GM19035 (cell line): ENCODE data around the gene ANXA4.

ENCODE experiments used
- ATAC-seq: cut with Tn5 transposase; IDR thresholded peaks from one replicate; pipeline ENCODE4 v1.9.1; 2021; ENCODE audit not compliant: unreplicated experiment

Gene ANXA4

GRCh38 chr2:69741575-69742321 is at the start of gene ANXA4:
Gene ANXA4, plus strand, starts transcription at chr2:69742134. Its CDS starts 39,432 bp downstream, at chr2:69781566.
- peak; percentile 84 for ATAC-seq

DNA sequence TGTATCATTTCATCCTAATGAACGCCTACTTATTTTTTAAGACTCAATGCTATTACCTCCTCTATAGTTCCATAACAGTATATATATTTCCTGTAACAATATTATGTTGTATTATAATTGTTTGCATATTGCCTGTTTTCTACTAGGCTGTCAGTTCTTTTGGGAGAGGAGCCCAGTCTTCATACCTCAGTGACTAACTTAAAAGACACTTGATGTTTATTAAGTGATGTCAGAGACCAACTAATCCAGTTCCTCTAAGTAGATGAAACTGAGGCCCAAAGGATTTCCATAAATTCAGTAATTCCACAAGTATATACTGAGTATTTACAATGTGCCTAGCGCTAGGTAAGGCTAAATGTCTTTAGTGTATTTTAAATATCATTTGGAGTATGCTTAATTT is 49.5 kb upstream of the ANXA4 start:
- ATAC-seq, result no peak

DNA sequence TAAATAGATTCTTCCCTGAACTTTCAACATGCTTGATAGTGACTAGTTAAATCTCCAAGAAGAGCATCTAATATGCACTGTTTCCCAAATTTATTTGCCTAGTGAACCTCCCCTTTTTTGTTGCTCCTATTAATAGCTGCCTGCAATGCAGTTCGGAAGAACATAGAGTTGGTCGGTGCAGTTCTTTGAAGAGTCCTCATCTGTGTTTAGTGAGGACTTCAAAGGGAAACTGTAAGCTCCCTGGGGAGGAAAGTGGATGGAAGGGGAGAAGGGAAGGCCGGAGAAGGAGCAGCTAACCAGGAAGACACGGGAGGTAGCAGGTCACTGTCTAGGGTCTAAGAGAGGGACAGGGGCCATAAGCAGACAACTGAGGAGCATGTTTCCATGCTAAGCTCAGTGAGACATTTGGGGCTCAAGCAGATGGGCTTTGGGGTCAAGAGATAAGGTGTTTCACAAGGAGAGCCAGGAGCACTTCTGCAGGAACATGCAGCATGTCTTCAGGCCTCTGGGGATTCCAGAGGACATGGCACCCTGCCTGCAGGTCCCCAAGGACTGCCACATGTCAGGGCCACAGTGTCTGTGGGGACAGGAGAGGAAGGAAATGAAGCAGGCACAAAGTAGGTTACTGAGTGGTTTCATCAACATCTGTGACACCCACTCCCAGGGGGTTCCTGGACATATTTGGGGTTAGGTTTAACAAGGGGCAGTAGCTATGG is 48.7 kb upstream of the ANXA4 start:
- no peak for ATAC-seq

GRCh38 chr2:69693775-69694450 is 48.0 kb upstream of the ANXA4 start:
- ATAC-seq, result no peak

DNA sequence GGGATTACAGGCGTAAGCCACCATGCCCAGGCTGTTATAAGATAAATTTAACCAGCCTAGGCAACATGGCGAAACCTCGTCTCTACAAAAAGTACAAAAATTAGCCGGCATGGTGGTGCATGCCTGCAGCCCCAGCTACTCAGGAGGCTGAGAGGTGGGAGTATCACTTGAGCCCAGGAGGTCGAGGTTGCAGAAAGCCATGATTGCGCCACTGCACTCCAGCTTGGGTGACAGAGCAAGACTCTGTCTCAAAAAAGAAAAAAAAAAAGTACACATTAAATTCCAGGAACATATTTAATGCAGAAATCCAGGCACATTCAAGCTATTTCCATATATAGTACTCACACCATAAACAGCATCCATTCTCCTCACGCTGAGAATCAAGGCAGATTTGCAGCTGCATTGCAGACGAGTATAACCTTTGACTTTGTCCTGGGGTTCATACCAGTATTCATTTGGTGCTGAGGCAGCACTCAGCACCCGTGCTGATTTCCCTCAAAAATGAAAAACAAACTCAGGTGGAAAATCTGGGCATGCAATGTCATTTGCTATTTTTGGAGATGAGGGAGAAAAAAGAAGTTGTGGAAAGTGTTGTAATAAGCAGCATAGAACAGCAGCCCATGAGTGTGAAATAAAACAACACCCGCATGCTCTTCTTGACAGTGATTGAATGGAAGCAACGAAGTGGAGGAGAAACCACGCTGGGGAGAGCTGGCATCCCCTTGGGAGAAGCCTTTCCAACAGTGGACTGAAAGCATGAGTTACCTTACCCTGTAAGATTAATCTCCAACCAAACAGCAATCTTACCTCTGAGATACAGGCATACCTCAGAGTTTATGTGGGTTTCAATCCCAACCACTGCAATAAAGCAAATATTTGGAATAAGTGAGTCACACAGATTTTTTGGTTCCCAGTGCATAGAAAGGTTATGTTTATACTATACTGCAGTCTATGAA is 46.8 kb upstream of the ANXA4 start:
- ATAC-seq, result no peak

- no peak for ATAC-seq
These were observed 46.1 kb upstream of the ANXA4 start for GRCh38 chr2:69695850-69696216.

GRCh38 chr2:69700381-69700780 is 41.6 kb upstream of the ANXA4 start:
- ATAC-seq, result no peak

DNA sequence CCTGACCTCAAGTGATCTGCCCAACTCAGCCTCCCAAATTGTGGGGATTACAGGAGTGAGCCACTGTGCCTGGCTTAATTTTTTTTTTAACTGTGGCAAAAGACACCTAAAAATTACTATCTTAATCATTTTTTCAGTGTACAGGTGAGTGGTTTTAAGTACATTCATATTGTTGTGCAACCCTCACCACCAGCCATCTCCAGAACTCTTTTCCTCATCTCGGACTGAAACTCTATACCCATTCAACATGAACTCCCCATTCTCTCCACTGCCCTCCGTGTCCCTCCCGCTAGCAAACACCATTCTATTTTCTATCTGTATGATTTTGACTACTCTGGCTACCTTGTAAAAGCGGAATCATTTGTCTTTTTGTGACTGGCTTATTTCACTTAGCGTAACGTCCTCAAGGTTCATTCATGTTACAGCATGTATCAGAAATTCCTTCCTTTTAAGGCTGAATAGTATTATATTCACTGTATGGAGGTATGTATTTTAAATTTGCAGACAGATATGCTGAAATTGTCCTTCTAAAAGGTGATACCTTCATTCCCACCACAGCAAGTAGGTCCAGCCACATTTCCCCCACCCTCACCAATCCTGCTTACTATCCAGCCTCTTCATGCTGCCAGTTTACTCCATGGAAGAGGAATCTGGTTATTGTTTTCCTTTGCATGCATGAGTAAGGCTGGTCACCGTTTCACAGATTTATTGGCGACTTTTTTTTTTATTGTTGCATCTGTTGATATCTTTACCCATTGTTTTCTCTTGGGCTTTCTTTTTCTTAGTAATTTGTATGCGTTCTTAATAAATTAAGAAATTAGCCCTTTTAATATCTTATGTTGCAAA is 40.6 kb upstream of the ANXA4 start:
- ATAC-seq, result no peak

- ATAC-seq, result no peak
These were observed 38.7 kb upstream of the ANXA4 start for GRCh38 chr2:69703189-69703588.

DNA sequence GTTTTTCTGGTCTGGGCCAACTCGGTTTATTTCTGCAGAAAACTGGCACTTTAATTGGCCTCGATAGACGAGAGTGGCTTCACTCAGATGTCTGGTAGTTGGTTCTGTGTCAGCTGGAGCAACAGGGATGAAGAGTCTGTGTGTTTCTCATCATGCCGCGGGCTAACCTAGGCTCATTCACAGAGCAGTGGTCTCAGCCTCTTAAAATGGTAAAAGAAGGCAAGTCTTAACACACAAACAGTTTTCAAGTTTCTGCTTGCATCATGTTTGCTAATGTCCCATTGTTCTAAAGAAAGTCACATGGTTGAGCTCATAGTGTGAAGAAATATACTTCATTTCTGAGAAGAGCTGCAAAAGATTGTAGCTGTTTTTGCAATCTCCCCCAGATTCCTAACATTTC is 37.5 kb upstream of the ANXA4 start:
- no peak for ATAC-seq

DNA sequence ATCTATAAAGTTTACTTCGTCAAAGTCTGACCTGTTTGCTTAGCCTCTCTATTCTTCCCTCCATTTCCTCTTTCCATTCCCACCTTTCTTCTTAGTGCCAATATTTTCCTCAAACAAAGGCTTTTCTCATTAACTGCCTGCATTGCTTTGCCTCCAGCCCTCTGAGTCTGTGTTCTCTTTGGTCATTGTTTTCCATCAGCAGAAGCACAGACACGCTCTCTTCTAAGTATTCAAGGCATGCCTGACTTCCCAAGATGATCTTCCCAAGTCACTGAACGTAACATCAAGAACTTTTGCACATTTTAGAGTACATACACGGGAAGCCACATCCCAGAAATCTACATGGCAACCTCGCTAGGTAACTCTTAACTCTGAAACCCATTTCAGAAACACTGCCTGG is 32.6 kb upstream of the ANXA4 start:
- no peak for ATAC-seq

- no peak for ATAC-seq
These were observed 30.0 kb upstream of the ANXA4 start for GRCh38 chr2:69711971-69712370.

- ATAC-seq, result no peak
These were observed 27.9 kb upstream of the ANXA4 start for GRCh38 chr2:69714024-69714423.

GRCh38 chr2:69714539-69715220 is 27.3 kb upstream of the ANXA4 start:
- peak; percentile 83 for ATAC-seq

DNA sequence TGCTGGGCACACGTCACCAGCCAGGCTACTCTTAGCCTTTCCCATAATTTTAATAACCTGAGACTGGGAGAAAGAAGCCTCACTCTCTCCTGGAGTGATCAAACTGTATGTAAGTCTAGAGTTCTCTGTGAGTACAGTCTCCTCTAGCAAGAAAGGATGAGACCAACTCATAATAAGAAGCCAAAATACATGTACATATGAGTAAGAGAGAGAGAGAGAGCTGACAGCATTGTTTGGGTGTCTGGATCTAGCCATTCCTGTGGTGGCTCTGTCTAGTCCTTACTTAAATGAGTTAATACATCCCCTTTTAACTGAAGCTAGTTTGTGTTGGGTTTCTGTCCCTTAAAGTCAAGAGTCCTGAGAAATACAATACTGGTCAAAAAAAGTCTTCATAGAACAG is 26.0 kb upstream of the ANXA4 start:
- ATAC-seq, result no peak

DNA sequence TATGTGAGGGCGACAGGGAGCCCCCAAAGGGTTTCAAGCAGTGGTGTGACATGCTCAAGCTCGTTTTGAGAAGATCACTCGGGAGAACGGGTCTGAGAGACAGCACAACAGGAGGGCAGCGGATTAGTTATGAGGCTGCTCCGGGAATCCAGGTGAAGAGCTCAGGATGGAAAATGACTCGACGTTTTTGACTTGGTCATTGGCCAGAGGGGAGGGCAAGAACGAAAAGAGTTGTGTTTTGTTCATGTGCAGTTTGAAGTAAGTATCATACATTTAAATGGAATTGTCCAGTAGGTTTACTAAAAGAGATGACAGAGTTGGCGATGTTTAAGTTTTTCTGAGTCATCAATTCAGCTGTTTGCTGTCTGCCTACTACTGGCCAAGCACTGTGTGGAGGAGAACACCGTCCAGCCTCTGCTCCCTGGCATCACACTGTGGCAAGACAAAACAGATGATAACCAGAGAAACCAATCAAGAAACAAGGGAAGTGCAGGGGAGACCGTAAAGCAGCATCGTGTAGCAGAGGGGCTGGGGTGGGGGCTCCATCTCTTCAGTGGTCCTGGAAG is 25.3 kb upstream of the ANXA4 start:
- ATAC-seq, result no peak

DNA sequence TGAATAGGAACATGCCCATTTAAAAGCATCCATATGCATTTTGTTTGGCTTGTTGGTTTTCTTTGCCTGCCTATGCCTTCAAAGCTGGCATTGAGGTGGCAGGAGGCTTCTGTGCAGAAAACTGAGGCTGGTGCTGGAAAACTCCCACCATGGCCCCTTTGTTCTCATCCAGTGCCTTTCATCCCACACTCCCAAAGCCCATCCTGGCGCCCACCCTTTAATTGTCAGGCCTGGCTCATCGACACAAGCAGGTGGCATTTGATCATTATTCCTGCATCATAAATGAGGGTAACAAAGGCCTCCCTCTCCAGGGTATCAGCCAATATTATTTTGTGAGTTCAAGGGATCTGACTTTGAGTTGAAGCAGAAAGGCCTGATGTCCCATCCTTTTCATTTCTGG is 24.7 kb upstream of the ANXA4 start:
- no peak for ATAC-seq

DNA sequence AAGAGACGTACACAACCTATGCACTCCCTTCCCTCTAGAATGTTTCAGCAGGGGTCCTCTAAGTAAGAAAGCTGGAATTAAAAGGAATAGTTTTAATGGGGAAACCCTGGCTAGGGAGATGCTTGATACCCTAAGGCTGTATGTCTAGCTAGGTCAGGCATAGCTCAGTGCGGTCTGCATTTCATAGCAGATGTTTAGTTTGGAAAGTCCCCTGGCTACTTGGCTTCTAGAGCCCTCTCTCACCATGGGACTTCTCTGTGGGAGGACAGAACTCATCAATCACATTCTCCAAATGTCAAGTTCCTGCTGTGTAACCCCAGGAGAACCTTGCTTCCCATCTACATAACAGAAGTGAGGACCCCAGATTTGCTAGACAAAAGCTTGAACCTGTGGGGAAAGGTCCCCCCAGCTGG is 24.1 kb upstream of the ANXA4 start:
- ATAC-seq, result no peak

DNA sequence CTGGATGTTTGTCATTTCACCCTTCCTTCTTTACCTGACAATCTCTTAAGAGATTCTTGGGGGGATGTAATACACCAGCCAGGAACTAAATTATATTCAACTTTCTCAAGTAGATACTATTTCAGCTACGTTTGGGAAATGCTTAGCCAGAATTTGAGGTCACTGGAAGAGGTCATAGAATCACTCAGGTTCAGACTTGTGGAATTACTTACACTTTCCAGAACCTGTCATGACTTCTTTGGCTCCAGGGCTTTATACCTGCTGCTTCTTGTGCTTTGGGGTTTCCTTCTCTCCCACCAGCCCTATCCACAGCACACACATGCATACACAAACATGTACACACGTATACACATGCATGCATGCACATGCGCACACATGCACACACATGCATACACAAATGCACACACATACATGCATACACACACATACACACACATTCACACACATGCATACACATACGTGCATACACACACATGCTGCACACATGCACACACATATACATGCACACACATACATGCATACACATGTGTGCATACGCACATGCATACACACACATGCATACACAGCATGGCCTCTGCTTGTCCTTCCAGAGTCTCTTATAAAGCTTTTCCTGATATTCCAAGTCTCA is 23.5 kb upstream of the ANXA4 start:
- no peak for ATAC-seq
